NCI-H146 treated with DMSO at 0.1 percent for 48 hours (cell line): ENCODE results near the gene CLDN2.
A peak's percentile ranks its signal among the peaks of the same experiment; 100 is the strongest.
"Not testable (repeated sequence)": the region's sequence is repeated elsewhere in the genome, so short reads cannot be mapped to it uniquely, and the experiment has no call there.

Experiments
- DNase-seq: peaks from one replicate; lab custom pipeline; 2025; ENCODE audit not compliant: unreplicated experiment; lab: John Stamatoyannopoulos, UW

CLDN2 gene, protein sequence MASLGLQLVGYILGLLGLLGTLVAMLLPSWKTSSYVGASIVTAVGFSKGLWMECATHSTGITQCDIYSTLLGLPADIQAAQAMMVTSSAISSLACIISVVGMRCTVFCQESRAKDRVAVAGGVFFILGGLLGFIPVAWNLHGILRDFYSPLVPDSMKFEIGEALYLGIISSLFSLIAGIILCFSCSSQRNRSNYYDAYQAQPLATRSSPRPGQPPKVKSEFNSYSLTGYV

DNA sequence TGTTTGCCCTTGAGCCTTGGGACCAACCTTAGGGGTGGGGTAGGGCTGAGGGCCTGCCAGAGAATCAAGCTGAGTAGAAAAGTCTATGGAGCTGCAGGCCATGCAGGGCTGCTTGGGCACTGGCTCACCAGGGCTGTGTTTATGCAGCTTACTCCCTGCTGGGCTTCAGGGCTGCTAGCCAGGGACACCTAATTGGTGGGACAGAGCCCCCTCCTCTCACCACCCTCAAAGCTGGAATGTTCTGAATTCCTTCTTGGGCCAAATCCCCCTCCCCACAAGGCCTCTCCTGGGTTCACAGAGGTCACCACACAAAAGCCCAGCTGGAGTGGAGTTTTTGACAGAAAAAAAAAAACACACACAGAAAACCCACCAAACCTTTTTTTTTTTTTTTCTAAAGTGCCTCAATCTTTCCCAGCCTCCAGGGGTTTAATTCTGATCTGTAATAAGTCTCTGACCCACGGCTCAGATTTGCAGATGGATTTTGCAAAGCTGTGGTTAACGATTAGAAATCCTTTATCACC lies at the start of gene CLDN2:
Gene CLDN2 (plus strand): TSS at position 471 of the 521 bp plus-strand sequence. CDS start 7,827 bp downstream, outside the sequence.
- no peak for DNase-seq

DNA sequence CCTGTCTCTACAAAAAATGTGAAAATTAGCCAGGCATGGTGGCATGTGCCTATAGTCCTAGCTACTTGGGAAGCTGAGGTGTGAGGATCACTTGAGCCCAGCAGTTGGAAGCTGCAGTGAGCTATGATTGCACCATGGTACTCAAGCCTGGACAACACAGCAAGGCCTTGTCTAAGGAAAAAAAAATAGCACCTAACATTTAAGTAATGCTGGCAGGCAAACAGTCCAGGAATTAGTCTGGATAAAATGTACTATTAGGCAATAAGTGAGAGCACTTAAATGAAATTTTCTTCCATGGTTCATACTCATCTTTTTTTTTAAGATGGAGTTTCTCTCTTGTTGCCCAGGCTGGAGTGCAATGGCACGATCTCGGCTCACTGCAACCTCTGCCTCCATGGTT lies 47.4 kb upstream of the CLDN2 start:
- not testable (repeated sequence) for DNase-seq

DNA sequence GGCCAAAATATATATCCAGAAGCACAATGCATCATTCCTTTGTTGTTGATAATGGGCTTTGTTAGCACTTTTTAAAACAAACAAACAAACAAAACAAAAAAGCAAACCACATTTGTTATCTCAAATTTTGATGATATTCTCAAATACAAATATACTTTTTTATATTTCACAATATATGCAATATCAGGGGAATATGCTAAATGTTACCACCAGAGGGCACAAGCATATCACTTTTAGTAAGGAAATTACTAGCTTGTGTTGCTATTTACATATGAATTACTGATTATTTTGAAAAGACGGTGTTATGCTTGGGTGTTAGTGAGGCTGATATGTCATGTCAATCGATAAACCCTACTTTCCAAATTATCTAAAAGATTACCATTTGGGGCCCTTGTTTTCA lies 46.1 kb upstream of the CLDN2 start:
- no peak for DNase-seq

- DNase-seq: no peak
These were observed 45.1 kb upstream of the CLDN2 start for GRCh38 chrX:106875151-106875550.

GRCh38 chrX:106889468-106889867 lies 30.7 kb upstream of the CLDN2 start:
- no peak for DNase-seq

DNA sequence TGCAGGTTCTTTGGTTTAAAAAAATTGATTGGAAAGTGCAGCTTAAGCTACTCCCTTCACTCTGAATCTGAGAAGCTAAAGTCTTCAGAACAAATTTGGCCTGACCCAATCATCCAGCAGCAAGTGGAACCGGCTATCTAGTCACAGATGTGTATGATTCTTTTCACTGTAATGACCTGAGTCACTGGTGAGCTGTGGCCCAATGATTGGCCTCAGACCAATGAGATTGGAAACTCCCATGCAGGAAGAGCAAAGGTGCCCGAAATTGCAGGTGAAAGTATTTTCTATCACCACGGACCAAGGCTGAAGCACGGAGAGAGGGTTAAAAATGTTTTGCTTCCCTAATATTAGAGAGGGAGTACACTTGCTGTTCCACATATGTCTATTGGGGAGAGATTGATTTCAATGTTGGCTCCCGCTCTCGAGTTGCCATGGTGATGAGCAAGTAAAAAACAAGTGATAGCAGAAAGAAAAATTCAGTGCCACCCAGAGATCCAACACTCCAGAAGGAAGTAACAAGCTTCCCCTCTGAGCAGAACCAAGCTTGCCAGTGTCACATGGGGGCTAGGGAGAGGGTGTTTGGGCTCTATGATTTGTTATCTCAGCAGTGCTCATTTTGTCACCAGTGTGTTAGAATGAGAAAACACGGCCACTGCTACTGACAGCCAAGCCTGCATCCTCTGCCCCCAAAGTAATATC lies 28.3 kb upstream of the CLDN2 start:
- no peak for DNase-seq

GRCh38 chrX:106894392-106894909 lies 25.8 kb upstream of the CLDN2 start:
- peak; percentile 8 for DNase-seq

- DNase-seq: no peak
These were observed 25.2 kb upstream of the CLDN2 start for GRCh38 chrX:106894978-106895452.

GRCh38 chrX:106897259-106897658 lies 22.9 kb upstream of the CLDN2 start:
- DNase-seq: no peak

- DNase-seq: no peak
These were observed 21.7 kb upstream of the CLDN2 start for GRCh38 chrX:106898462-106898861.

DNA sequence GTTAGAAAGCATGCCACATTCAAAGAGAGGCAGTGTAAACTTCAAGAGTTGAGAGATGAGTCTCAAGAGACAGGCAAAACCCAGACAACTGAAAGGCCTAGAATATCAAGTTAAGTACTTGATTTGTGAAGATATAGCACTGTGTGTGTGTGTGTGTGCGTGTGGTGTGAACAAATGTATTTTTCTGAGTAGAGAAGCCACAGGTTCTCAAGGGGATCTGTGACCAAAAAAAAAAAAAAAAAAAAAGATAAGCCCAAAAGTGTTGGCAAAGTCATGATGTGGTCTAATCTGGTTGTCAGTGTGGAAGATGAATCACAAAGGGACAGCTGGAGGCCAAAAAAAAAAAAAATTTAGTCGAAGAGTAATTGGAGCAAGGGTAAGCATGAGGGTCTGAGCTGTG lies 20.9 kb upstream of the CLDN2 start:
- DNase-seq: no peak

GRCh38 chrX:106899841-106900240 lies 20.4 kb upstream of the CLDN2 start:
- no peak for DNase-seq

GRCh38 chrX:106901341-106901740 lies 18.9 kb upstream of the CLDN2 start:
- no peak for DNase-seq

GRCh38 chrX:106901781-106902219 lies 18.4 kb upstream of the CLDN2 start:
- no peak for DNase-seq

- DNase-seq: no peak
These were observed 17.5 kb upstream of the CLDN2 start for GRCh38 chrX:106902684-106903083.

GRCh38 chrX:106903291-106903824 lies 16.8 kb upstream of the CLDN2 start, which contains the start of gene RIPPLY1:
RIPPLY1 (minus strand) TSS chrX:106903341; CDS start chrX:106903287, 54 bp downstream.
- no peak for DNase-seq

GRCh38 chrX:106903856-106904528 lies 16.2 kb upstream of the CLDN2 start:
- no peak for DNase-seq

DNA sequence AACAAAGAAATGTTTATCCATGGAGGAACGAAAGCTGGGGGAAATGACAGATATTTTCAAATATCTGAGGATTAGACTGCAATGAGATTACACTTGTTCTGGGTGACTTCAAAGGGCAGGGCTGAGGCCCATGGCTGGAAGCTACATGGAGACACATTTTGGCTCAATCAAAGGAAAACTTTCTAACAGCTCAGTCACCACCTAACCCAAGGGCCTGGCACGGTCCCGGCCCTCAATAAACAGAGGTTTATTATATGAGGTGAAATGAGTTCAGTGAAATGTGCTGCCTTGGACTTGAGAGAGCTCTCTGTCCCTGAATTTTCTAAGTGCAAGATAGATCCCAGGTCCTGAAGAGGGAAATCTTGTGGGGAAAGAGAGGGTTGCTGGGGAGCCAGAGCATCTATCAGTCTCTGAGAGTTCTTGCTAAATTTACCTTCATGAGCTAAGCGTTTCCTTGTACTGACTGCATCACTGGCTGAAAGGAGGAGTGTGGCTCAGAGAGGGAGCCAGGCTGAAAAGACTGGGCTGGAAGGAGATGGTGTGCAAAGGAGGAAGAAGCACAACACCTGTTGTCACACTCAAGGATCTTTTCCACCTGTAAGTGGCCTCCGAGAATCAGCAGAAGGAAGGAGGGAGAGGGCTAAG lies 15.0 kb upstream of the CLDN2 start:
- DNase-seq: no peak

- DNase-seq: no peak
These were observed 13.8 kb upstream of the CLDN2 start for GRCh38 chrX:106906361-106906760.

- no peak for DNase-seq
These were observed 7.3 kb upstream of the CLDN2 start for GRCh38 chrX:106912864-106913263.
